WERI-Rb-1 (cell line): ENCODE measurements around the gene CLOCK.

Source experiments
- DNase-seq: peaks from one replicate; pipeline ENCODE4 v3.0.0-alpha.2; 2020
- H3K27ac ChIP-seq: fragments of 250-450 bp; sonication (Bioruptor Pico); 2 replicates; pipeline ENCODE4 v1.5.1; 2020; ENCODE audit warnings: mild to moderate bottlenecking, moderate library complexity
- H3K27me3 ChIP-seq: fragments of 250-450 bp; sonication (Bioruptor Pico); 2 replicates; pipeline ENCODE4 v1.5.1; 2021; ENCODE audit warnings: mild to moderate bottlenecking, low read depth, moderate library complexity; ENCODE audit not compliant: insufficient read depth, severe bottlenecking
- H3K36me3 ChIP-seq: fragments of 250-450 bp; sonication (Bioruptor Pico); 2 replicates; pipeline ENCODE4 v1.5.1; 2020; ENCODE audit warnings: mild to moderate bottlenecking, moderate library complexity
- H3K4me3 ChIP-seq: 2 replicates; pipeline ENCODE4 v1.5.1; 2011; ENCODE audit warnings: low read depth, mild to moderate bottlenecking, control low read depth, low read length
- H3K9me3 ChIP-seq: fragments of 250-450 bp; sonication (Bioruptor Pico); 2 replicates; pipeline ENCODE4 v1.5.1; 2021; ENCODE audit warnings: mild to moderate bottlenecking, moderate library complexity; ENCODE audit not compliant: severe bottlenecking
- CTCF ChIP-seq: IDR thresholded peaks from 2 replicates; pipeline ENCODE4 v1.5.1; 2011; ENCODE audit warnings: low read depth, mild to moderate bottlenecking, control low read depth, inconsistent platforms, low read length

CLOCK gene

GRCh38 chr4:55468724-55469123 is 78.0 kb downstream of the CLOCK start:
- H3K9me3 ChIP-seq: no peaks in the 10 kb centered on the region
- peaks cover 4% of the 10 kb centered on the region for H3K36me3 ChIP-seq
- no peak overlapping the region for H3K4me3 ChIP-seq
- no peak overlapping the region for H3K27ac ChIP-seq
- TF ChIP-seq CTCF: no peak
- H3K27me3 ChIP-seq: no peaks in the 10 kb centered on the region
- no peak for DNase-seq

- no peak for DNase-seq
- Histone ChIP-seq H3K27ac (no peak overlapping the region), H3K36me3 (no peaks in the 10 kb centered on the region; the same call in 1 of the 2 replicates), H3K4me3 (no peak overlapping the region), H3K27me3 (no peaks in the 10 kb centered on the region), H3K9me3 (no peaks in the 10 kb centered on the region)
- TF ChIP-seq CTCF: no peak
These were observed 80.7 kb downstream of the CLOCK start for GRCh38 chr4:55466001-55466400.

- Histone ChIP-seq H3K9me3 (no peaks in the 10 kb centered on the region), H3K4me3 (no peak overlapping the region), H3K36me3 (peaks cover 7% of the 10 kb centered on the region), H3K27ac (no peak overlapping the region), H3K27me3 (no peaks in the 10 kb centered on the region)
- no peak for TF ChIP-seq CTCF
- no peak for DNase-seq
These were observed 88.1 kb downstream of the CLOCK start for GRCh38 chr4:55458611-55459010.

- no peaks in the 10 kb centered on the region for H3K27me3 ChIP-seq
- no peak overlapping the region for H3K27ac ChIP-seq
- no peak for TF ChIP-seq CTCF
- H3K4me3 ChIP-seq: no peak overlapping the region
- H3K36me3 ChIP-seq: peaks cover 7% of the 10 kb centered on the region
- no peak for DNase-seq
- no peaks in the 10 kb centered on the region for H3K9me3 ChIP-seq
These were observed 88.5 kb downstream of the CLOCK start for GRCh38 chr4:55458164-55458563.

DNA sequence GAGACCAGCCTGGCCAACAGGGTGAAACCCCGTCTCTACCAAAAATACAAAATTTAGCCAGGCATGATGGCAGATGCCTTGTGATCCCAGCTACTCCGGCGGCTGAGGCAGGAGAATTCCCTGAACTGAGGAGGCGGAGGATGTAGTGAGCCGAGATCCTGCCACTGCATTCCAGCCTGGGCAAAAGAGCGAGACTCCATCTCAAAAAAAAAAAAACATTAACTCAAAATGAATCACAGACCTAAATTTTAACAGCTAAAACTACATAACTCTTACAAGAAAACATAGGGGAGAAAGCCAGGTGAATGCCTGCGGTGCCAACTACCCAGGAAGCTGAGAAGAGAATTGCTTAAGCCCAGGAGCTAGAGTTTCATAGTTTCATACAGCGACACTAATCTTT is 96.1 kb downstream of the CLOCK start:
- Histone ChIP-seq H3K27me3 (no peaks in the 10 kb centered on the region), H3K27ac (no peak overlapping the region), H3K4me3 (no peak overlapping the region), H3K36me3 (peaks cover 51% of the 10 kb centered on the region), H3K9me3 (no peaks in the 10 kb centered on the region)
- DNase-seq: no peak
- TF ChIP-seq CTCF: no peak

GRCh38 chr4:55447831-55448230 is 98.9 kb downstream of the CLOCK start:
- no peaks in the 10 kb centered on the region for H3K9me3 ChIP-seq
- DNase-seq: no peak
- no peak overlapping the region for H3K27ac ChIP-seq
- no peaks in the 10 kb centered on the region for H3K27me3 ChIP-seq
- no peak overlapping the region for H3K4me3 ChIP-seq
- peaks cover 60% of the 10 kb centered on the region for H3K36me3 ChIP-seq
- TF ChIP-seq CTCF: no peak
